ENCODE results near the gene ZNF248. TPM values are rescaled to one million over a fixed set of nuclear protein-coding genes. Genes with fewer than 3 reads are reported as not detected.

The ZNF248 gene
- total and polyA plus RNA-seq, 9 donors, result 9.1 to 19.9 (median 17.5) TPM

GRCh38 chr10:37844644-37845043 is 12.8 kb downstream of the ZNF248 start:
- Histone ChIP-seq H3K9me3 (no peaks in the 10 kb centered on the region), H3K4me3 (no peak overlapping the region), H3K36me3 (no peaks in the 10 kb centered on the region), H3K27ac (no peak overlapping the region), H3K27me3 (no peaks in the 10 kb centered on the region), H3K4me1 (ENCODE audit: insufficient read depth) (no peaks in the 10 kb centered on the region)
- 88 to 89% (median 88%) methylated on average over 2 of the region's 2 CpGs for whole genome bisulfite sequencing, 3 donors
- DNase-seq, result no peak
- TF ChIP-seq POLR2A (IDR thresholded peaks at IDR 0.05) (no peak), EP300 (IDR thresholded peaks at IDR 0.05) (no peak)
- TF ChIP-seq, protein P1, sequence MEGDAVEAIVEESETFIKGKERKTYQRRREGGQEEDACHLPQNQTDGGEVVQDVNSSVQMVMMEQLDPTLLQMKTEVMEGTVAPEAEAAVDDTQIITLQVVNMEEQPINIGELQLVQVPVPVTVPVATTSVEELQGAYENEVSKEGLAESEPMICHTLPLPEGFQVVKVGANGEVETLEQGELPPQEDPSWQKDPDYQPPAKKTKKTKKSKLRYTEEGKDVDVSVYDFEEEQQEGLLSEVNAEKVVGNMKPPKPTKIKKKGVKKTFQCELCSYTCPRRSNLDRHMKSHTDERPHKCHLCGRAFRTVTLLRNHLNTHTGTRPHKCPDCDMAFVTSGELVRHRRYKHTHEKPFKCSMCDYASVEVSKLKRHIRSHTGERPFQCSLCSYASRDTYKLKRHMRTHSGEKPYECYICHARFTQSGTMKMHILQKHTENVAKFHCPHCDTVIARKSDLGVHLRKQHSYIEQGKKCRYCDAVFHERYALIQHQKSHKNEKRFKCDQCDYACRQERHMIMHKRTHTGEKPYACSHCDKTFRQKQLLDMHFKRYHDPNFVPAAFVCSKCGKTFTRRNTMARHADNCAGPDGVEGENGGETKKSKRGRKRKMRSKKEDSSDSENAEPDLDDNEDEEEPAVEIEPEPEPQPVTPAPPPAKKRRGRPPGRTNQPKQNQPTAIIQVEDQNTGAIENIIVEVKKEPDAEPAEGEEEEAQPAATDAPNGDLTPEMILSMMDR (IDR thresholded peaks at IDR 0.05), result no peak
- intact Hi-C loops (cut with DNase I), result no loop called here

DNA sequence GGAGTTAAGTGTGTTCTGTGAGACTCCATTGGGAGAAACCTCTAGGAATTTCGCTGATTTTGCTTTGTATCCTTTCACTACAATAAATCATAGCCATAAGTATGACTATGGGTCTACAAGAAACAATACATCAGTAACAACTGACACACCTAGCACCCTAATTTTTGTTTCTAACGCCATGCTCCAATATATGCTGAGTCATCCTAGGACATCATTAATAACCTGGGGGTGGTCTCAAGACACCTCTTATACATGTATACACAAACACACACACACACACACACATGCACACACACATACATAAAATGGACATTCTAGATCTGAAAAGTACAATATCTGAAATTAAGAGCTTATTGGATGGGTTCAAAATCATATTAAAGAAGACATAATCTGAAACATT is 18.2 kb downstream of the ZNF248 start:
- Histone ChIP-seq H3K36me3 (no peaks in the 10 kb centered on the region), H3K4me1 (ENCODE audit: insufficient read depth) (no peaks in the 10 kb centered on the region), H3K4me3 (no peak overlapping the region), H3K9me3 (no peaks in the 10 kb centered on the region), H3K27ac (no peak overlapping the region), H3K27me3 (no peaks in the 10 kb centered on the region)
- intact Hi-C loops (cut with DNase I), result loop anchor here in 1 of 4 donors (10.0 kb wide), 1 partner anchor 46 kb away; no protein-coding TSS in a partner anchor
- TF ChIP-seq POLR2A (IDR thresholded peaks at IDR 0.05) (no peak), EP300 (IDR thresholded peaks at IDR 0.05) (no peak)
- TF ChIP-seq, protein P1 (IDR thresholded peaks at IDR 0.05), result no peak
- no peak for DNase-seq
- WGBS, 3 donors, result 98 to 99% (median 98%) methylated on average over 2 of the region's 2 CpGs

- H3K4me1 ChIP-seq (ENCODE audit: insufficient read depth), result no peaks in the 10 kb centered on the region
- DNase-seq, result no peak
- intact Hi-C loops (cut with DNase I), result loop anchor here in 1 of 4 donors (10.0 kb wide), 1 partner anchor 53 kb away; no protein-coding TSS in a partner anchor
- WGBS, 3 donors, result 84 to 96% (median 86%) methylated on average over 4 of the region's 4 CpGs
- H3K36me3 ChIP-seq, result peaks cover 12% of the 10 kb centered on the region
- TF ChIP-seq, protein P1 (IDR thresholded peaks at IDR 0.05), result no peak
- TF ChIP-seq POLR2A (IDR thresholded peaks at IDR 0.05), result no peak
- no peak for TF ChIP-seq EP300 (IDR thresholded peaks at IDR 0.05)
- H3K27ac ChIP-seq, result no peak overlapping the region
- no peak overlapping the region for H3K4me3 ChIP-seq
- no peaks in the 10 kb centered on the region for H3K27me3 ChIP-seq
- H3K9me3 ChIP-seq, result peaks cover 0 to 30% of the 10 kb centered on the region in 2 donors
Observed at GRCh38 chr10:37831495-37832333, 25.7 kb downstream of the ZNF248 start.

DNA sequence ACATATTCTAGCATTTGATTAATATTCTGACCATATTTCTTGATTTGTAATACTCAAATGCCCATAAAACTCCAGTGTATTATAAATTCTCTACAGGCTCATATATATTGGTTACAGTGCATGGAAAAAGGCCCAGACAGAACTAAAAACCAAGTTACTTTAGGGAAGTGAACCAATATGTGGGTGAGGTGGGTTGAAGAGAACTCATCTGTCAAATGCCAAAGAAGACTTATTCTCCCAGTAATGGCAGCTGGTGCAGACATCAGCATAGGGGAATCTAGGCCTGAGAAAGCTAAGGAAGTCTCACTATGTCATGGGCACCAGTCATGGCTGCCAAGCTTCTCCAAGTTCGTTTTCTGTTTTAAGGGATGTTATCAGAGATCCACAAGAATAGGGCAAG is 30.6 kb downstream of the ZNF248 start:
- no peak for DNase-seq
- H3K4me1 ChIP-seq (ENCODE audit: insufficient read depth), result no peaks in the 10 kb centered on the region
- no peak overlapping the region for H3K27ac ChIP-seq
- TF ChIP-seq POLR2A (IDR thresholded peaks at IDR 0.05) (no peak), EP300 (IDR thresholded peaks at IDR 0.05) (no peak)
- TF ChIP-seq, protein P1 (IDR thresholded peaks at IDR 0.05), result no peak
- peaks cover 3% of the 10 kb centered on the region for H3K36me3 ChIP-seq
- H3K27me3 ChIP-seq, result no peaks in the 10 kb centered on the region
- peaks cover 0 to 16% of the 10 kb centered on the region in 2 donors for H3K9me3 ChIP-seq
- WGBS, 3 donors, result 83 to 91% (median 91%) methylated on average over 1 of the region's 1 CpG
- H3K4me3 ChIP-seq, result no peak overlapping the region
- intact Hi-C loops (cut with DNase I), result no loop called here
